ENCODE measurements around the gene OR2J2.

DNA sequence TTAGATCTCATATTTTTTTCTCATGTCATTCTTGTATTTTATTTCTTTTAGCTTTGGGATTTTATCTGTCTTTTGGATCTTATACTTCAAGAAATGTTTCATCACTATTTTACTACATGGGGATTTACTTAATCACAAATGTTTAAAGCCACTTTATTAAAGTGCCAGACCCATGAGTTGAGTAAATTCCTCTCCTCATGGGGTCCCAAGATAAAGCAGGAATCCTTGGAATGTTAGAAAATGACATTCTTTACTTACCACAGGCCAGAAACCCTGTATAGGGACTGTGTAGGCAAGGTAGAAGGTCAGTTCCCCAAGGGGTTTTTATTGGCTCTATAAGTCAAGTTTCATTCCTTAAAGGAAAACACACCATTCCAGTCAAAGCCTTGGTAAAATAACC, 28.4 kb upstream of the OR2J2 start:
- TF ChIP-seq POLR2A (IDR thresholded peaks at IDR 0.05; ENCODE audit: low read depth, low read length) (no peak), JUN (IDR thresholded peaks at IDR 0.05; ENCODE audit: borderline replicate concordance, insufficient read depth, insufficient read length, low read depth) (no peak)
